Activated CD4-positive, alpha-beta T cell treated with anti-CD3 and anti-CD28 coated beads, Interleukin-2, amount 50 U/mL, for 24 hours (primary cell): Measurements from ENCODE around the gene PIGV.
"Not testable (repeated sequence)": the region's sequence is repeated elsewhere in the genome, so short reads cannot be mapped to it uniquely, and the experiment has no call there.

Source experiments
- DNase-seq, 2 donors: peaks; one replicate each; pipeline ENCODE4 v3.0.0-alpha.2; 2020; ENCODE audit warnings: low read depth in 1 of 2, low spot score in 1 of 2

The PIGV gene

DNA sequence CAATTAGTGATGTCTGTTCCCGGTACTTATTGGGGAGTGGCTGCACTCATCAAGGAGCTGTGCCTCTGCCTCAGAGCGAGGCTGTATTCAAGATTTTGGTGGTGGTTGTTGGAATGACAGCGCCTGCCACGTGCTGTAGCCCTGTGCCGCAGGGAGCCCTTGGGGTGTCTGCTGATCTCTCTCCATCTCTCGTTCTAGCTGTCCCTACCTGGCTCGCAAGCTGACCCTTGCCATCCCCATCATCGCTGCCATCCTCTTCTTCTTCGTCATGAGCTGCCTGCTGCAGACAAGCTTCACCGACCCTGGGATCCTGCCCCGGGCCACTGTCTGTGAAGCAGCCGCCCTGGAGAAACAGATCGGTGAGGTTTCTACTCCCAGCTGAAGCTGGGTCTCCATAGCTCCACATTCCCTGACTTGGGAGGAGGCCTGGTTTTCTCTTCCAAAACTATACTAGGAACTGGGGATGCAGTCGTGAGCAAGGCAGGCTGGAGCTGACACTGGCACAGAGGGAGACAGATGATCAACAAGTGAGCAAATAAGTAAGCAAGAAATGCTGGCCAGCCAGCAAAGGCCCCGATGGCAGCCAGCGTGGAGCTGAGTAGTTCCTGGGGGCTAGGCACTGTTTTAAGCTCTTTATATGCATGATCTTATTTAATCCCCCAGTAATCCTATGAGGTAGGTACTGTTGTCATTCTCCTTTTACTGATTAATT is 44.7 kb downstream of the PIGV start:
- no peak for DNase-seq

GRCh38 chr1:26833432-26834405 is 46.0 kb downstream of the PIGV start:
- peak; percentile 51 to 79 for DNase-seq

DNA sequence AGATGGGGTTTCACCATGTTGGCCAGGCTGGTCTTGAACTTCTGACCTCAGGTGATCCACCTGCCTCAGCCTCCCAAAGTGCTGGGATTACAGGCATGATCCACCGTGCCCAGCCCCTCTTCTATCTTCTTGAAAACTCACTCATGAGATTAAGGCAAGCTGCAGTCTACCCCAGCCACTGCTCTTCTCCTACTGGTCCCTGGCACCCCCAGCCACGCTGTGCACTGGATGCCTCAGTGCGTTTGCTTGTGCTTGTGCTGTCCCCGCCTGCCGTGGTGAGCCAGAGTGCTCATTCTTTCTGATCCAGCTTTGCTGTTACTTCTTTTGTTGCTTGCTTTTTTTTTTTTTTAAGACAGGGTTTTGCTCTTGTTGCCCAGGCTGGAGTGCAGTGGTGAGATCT is 49.9 kb downstream of the PIGV start:
- DNase-seq: not testable (repeated sequence)

- DNase-seq: peak; percentile 22 to 39
These were observed 51.0 kb downstream of the PIGV start for GRCh38 chr1:26838474-26839338.

DNA sequence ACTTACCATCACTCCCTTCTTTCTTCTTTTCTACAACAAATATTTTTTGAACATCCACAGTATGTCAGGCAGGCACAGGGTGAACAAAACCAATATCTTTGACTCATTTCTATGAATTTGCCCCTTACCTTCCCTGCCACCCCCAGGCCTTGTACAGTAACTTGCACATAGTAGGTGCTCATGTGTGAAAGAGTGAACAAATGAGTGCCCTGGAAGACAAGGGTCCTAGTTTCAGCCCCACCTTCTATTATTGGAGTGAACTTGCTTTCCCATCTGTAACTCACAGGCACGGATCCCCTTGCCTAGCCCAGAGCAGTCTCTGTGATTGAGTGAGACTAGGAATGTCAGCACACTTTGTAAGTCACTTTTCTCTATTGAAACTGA is 51.6 kb downstream of the PIGV start:
- DNase-seq: no peak

DNA sequence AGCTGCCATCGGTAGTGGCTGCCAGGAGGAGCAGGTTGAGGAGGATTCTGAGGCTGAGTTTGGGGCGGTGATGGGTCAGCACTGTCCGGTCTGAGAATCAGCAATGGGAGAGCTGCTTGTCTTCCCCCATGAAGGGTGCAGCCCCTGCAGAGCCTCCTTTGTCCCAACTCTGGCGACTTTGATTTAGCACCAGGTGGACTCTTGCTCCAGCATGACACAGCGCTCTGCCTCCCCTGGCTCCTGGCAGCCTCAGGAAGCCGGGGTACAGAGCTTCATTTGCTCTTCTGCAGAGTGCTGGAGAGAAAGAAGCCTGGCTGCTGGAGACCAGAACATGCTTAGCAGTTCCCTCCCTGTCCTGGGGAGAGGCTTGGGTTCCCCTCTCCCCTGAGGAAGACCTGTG is 52.0 kb downstream of the PIGV start:
- no peak for DNase-seq

DNA sequence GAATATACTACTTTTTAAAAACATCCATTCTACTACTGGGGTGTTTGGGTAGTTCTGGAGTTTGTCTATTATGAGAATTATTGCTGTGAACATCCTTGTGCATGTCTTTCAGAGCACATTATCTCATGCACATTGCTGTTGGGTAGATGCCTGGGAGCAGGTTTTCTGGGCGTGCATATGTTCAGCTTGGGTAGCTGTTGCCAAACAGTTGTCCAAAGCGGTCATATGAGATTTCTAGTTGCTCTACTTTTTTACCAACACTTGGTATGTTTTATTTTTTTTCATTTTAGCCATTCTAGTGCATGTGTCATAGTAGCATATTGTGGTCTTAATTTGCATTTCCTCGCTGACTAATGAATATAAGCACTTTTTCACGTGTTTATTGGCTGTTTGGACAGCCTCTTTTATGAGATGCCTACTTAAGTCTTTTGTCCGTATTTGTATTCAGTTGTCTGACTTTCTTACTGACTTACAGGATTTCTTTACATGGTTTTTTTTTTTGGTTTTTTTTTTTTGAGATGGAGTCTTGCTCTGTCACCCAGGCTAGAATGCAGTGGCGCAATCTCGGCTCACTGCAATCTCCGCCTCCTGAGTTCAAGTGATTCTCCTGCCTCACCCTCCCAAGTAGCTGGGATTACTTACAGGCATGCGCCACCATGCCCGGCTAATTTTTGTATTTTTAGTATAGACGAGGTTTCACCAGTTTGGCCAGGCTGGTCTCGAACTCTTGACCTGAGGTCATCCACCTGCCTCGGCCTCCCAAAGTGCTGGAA is 56.9 kb downstream of the PIGV start:
- DNase-seq: no peak

GRCh38 chr1:26847826-26848225 is 60.1 kb downstream of the PIGV start:
- not testable (repeated sequence) for DNase-seq
